Measurements from ENCODE around the gene FABP6. TPM values are rescaled to one million over a fixed set of nuclear protein-coding genes. Genes with fewer than 3 reads are reported as not detected.

Gene FABP6
- total RNA-seq, 2 donors from 2014 or later = 0.37 to 1.9 TPM

DNA sequence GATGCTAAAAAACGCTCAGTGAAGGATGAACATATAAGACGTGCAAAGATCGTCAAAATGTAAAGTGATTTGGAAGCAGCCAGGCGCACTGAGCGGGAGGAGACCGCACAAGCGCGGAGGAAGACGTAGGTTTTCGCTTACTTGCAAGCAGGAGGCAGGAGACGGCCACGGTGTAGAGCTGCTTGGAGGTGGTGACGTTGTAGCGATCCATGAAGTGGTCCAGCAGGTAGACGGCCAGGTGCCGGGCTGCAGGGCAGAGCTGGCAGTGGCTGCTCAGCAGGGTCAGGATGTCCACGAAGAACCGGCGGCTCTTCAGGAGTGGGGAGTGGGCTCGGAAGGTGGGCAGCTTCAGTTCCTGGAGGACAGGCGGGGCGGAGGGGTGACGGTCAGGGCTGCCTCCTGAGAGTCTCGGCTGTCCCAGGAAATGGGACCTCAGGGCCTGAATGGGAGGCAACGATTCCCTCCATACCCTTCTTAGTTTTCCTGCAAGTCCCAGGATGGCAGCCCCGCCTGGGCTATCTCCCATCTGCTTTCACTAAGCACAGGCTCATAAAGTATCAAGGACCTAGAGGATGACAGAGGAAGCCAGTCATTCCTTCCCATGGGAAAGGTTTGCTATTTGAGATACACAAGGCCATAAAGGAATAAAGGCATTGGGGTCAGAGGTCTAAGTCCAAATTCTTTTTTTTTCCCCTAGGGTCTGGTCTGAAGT, 51.2 kb downstream of the FABP6 start:
- Mint-ChIP-seq H3K27me3 (ENCODE audit: insufficient read depth) (no peaks in the 10 kb centered on the region), H3K4me1 (no peaks in the 10 kb centered on the region), H3K27ac (no peak overlapping the region), H3K9me3 (no peaks in the 10 kb centered on the region), H3K4me3 (no peak overlapping the region), H3K36me3 (ENCODE audit: low read depth) (peaks cover 37% of the 10 kb centered on the region)
- DNase-seq = no peak
- TF ChIP-seq, protein P1, sequence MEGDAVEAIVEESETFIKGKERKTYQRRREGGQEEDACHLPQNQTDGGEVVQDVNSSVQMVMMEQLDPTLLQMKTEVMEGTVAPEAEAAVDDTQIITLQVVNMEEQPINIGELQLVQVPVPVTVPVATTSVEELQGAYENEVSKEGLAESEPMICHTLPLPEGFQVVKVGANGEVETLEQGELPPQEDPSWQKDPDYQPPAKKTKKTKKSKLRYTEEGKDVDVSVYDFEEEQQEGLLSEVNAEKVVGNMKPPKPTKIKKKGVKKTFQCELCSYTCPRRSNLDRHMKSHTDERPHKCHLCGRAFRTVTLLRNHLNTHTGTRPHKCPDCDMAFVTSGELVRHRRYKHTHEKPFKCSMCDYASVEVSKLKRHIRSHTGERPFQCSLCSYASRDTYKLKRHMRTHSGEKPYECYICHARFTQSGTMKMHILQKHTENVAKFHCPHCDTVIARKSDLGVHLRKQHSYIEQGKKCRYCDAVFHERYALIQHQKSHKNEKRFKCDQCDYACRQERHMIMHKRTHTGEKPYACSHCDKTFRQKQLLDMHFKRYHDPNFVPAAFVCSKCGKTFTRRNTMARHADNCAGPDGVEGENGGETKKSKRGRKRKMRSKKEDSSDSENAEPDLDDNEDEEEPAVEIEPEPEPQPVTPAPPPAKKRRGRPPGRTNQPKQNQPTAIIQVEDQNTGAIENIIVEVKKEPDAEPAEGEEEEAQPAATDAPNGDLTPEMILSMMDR (conservative IDR thresholded peaks at IDR 0.05) = no peak
- no peak overlapping the region for H3K27ac ChIP-seq (ENCODE audit: low read depth, low read length)
- H3K36me3 ChIP-seq (ENCODE audit: control insufficient read depth, insufficient read depth, low read length) = no peaks in the 10 kb centered on the region
- H3K9me3 ChIP-seq (ENCODE audit: control insufficient read depth, low read length) = no peaks in the 10 kb centered on the region
- no peaks in the 10 kb centered on the region for H3K27me3 ChIP-seq (ENCODE audit: control insufficient read depth, insufficient read depth, low read length, poor library complexity, severe bottlenecking)
- 95 to 97% methylated on average over 17 to 26 of the region's 26 CpGs for WGBS, 2 experiments (ENCODE audit: insufficient coverage in 1 of 2, insufficient read length in 1 of 2)
- H3K4me3 ChIP-seq (ENCODE audit: low read length) = no peak overlapping the region
- H3K4me1 ChIP-seq (ENCODE audit: control insufficient read depth, insufficient read depth, low read length) = no peaks in the 10 kb centered on the region
- no peak overlapping the region for H3K9ac ChIP-seq (ENCODE audit: extremely low read depth, low read length, poor library complexity, severe bottlenecking)

DNA sequence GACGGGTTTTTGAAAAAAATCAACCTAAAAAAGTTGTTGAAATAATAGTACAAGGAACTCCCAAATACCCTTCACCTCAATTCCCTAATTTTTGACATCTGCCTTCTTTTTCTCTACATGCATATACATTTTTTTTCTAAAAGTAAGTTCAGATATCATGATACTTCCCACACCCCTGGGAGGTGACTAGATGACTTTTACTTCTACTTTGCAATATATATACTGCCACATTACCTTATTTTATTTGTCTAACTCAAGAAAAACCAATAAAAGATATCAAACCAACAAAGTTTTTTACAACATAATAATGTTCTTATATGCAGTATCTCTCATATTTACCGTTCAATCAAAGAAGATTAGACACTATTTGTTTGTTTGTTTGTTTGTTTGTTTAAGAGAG, 52.0 kb downstream of the FABP6 start:
- Histone ChIP-seq H3K27me3 (ENCODE audit: control insufficient read depth, insufficient read depth, low read length, poor library complexity, severe bottlenecking) (no peaks in the 10 kb centered on the region), H3K4me1 (ENCODE audit: control insufficient read depth, insufficient read depth, low read length) (no peaks in the 10 kb centered on the region), H3K9ac (ENCODE audit: extremely low read depth, low read length, poor library complexity, severe bottlenecking) (no peak overlapping the region), H3K4me3 (ENCODE audit: low read length) (no peak overlapping the region), H3K27ac (ENCODE audit: low read depth, low read length) (no peak overlapping the region), H3K36me3 (ENCODE audit: control insufficient read depth, insufficient read depth, low read length) (no peaks in the 10 kb centered on the region), H3K9me3 (ENCODE audit: control insufficient read depth, low read length) (no peaks in the 10 kb centered on the region)
- H3K27me3 Mint-ChIP-seq (ENCODE audit: insufficient read depth) = no peaks in the 10 kb centered on the region
- DNase-seq = no peak
- H3K9me3 Mint-ChIP-seq = no peaks in the 10 kb centered on the region
- H3K4me1 Mint-ChIP-seq = no peaks in the 10 kb centered on the region
- WGBS, 2 experiments (ENCODE audit: insufficient coverage in 1 of 2, insufficient read length in 1 of 2) = 83% methylated on average over 2 of the region's 2 CpGs; no CpG with 5 or more reads in 1 of the 2 experiments
- H3K27ac Mint-ChIP-seq = no peak overlapping the region
- TF ChIP-seq, protein P1 (conservative IDR thresholded peaks at IDR 0.05) = no peak
- H3K36me3 Mint-ChIP-seq (ENCODE audit: low read depth) = peaks cover 34% of the 10 kb centered on the region
- H3K4me3 Mint-ChIP-seq = no peak overlapping the region

- Histone ChIP-seq H3K36me3 (ENCODE audit: control insufficient read depth, insufficient read depth, low read length) (no peaks in the 10 kb centered on the region), H3K4me1 (ENCODE audit: control insufficient read depth, insufficient read depth, low read length) (no peaks in the 10 kb centered on the region), H3K9ac (ENCODE audit: extremely low read depth, low read length, poor library complexity, severe bottlenecking) (no peak overlapping the region), H3K4me3 (ENCODE audit: low read length) (no peak overlapping the region), H3K27ac (ENCODE audit: low read depth, low read length) (no peak overlapping the region), H3K9me3 (ENCODE audit: control insufficient read depth, low read length) (no peaks in the 10 kb centered on the region), H3K27me3 (ENCODE audit: control insufficient read depth, insufficient read depth, low read length, poor library complexity, severe bottlenecking) (no peaks in the 10 kb centered on the region)
- Mint-ChIP-seq H3K36me3 (ENCODE audit: low read depth) (peaks cover 18% of the 10 kb centered on the region), H3K9me3 (no peaks in the 10 kb centered on the region), H3K27ac (no peak overlapping the region), H3K4me1 (peaks cover 21% of the 10 kb centered on the region), H3K4me3 (no peak overlapping the region), H3K27me3 (ENCODE audit: insufficient read depth) (no peaks in the 10 kb centered on the region)
- TF ChIP-seq, protein P1 (conservative IDR thresholded peaks at IDR 0.05) = no peak
- DNase-seq = no peak
- 93 to 100% methylated on average over 1 to 3 of the region's 4 CpGs for WGBS, 2 experiments (ENCODE audit: insufficient coverage in 1 of 2, insufficient read length in 1 of 2)
These were observed 55.1 kb downstream of the FABP6 start for GRCh38 chr5:160284291-160284873.
